ENCODE data around the gene PIAS1. TPM values are rescaled to one million over a fixed set of nuclear protein-coding genes. Genes with fewer than 3 reads are reported as not detected.

Gene PIAS1
- total RNA-seq, 1 donor from 2014 or later, result 29.4 TPM

GRCh38 chr15:68203956-68204355 is 149.8 kb downstream of the PIAS1 start:
- no peaks in the 10 kb centered on the region for H3K9me3 Mint-ChIP-seq

GRCh38 chr15:68204361-68204760 is 150.2 kb downstream of the PIAS1 start:
- Mint-ChIP-seq H3K36me3 (ENCODE audit: low read depth) (peaks cover 18% of the 10 kb centered on the region), H3K27me3 (no peaks in the 10 kb centered on the region), H3K9me3 (no peaks in the 10 kb centered on the region), H3K4me1 (peaks cover 35% of the 10 kb centered on the region), H3K4me3 (peak overlapping the region; percentile 73), H3K27ac (peak overlapping the region; percentile 79)
- intact Hi-C loops (cut with micrococcal nuclease), result no loop called here
- DNase-seq, result no peak

More at GRCh38 chr15:68203956-68204355, 149.8 kb downstream of the PIAS1 start:
- Mint-ChIP-seq H3K36me3 (ENCODE audit: low read depth) (peaks cover 18% of the 10 kb centered on the region), H3K4me1 (peaks cover 32% of the 10 kb centered on the region), H3K27ac (no peak overlapping the region), H3K4me3 (no peak overlapping the region), H3K27me3 (no peaks in the 10 kb centered on the region)
- intact Hi-C loops (cut with micrococcal nuclease), result no loop called here
- no peak for DNase-seq

- no peak for DNase-seq
- peaks cover 39% of the 10 kb centered on the region for H3K4me1 Mint-ChIP-seq
- H3K27me3 Mint-ChIP-seq, result no peaks in the 10 kb centered on the region
- H3K27ac Mint-ChIP-seq, result peak within 1 kb of the TSS; percentile 79
- H3K9me3 Mint-ChIP-seq, result no peaks in the 10 kb centered on the region
- peaks cover 18% of the 10 kb centered on the region for H3K36me3 Mint-ChIP-seq (ENCODE audit: low read depth)
- intact Hi-C loops (cut with micrococcal nuclease), result no loop called here
- H3K4me3 Mint-ChIP-seq, result peak within 1 kb of the TSS; percentile 73
These were observed 150.9 kb downstream of the PIAS1 start, which contains the start of gene CALML4 for GRCh38 chr15:68204776-68205557. Gene CALML4, minus strand, starts transcription at chr15:68205332. Its CDS starts 85 bp downstream, at chr15:68205247.

GRCh38 chr15:68205558-68205944 is 151.4 kb downstream of the PIAS1 start:
- H3K4me3 Mint-ChIP-seq, result peak overlapping the region; percentile 73
- H3K9me3 Mint-ChIP-seq, result no peaks in the 10 kb centered on the region
- peaks cover 43% of the 10 kb centered on the region for H3K4me1 Mint-ChIP-seq
- H3K27ac Mint-ChIP-seq, result peak overlapping the region; percentile 73
- peaks cover 18% of the 10 kb centered on the region for H3K36me3 Mint-ChIP-seq (ENCODE audit: low read depth)
- no peak for DNase-seq
- intact Hi-C loops (cut with micrococcal nuclease), result no loop called here
- no peaks in the 10 kb centered on the region for H3K27me3 Mint-ChIP-seq

- intact Hi-C loops (cut with micrococcal nuclease), result no loop called here
- Mint-ChIP-seq H3K36me3 (ENCODE audit: low read depth) (peaks cover 18% of the 10 kb centered on the region), H3K4me3 (peak overlapping the region; percentile 73), H3K9me3 (no peaks in the 10 kb centered on the region), H3K4me1 (peaks cover 43% of the 10 kb centered on the region), H3K27me3 (no peaks in the 10 kb centered on the region), H3K27ac (peak overlapping the region; percentile 73)
- peak; percentile 76 for DNase-seq
These were observed 151.9 kb downstream of the PIAS1 start for GRCh38 chr15:68205954-68206539.

- Mint-ChIP-seq H3K9me3 (no peaks in the 10 kb centered on the region), H3K4me1 (peaks cover 42% of the 10 kb centered on the region), H3K27me3 (no peaks in the 10 kb centered on the region), H3K4me3 (no peak overlapping the region), H3K27ac (peak overlapping the region; percentile 67), H3K36me3 (ENCODE audit: low read depth) (peaks cover 17% of the 10 kb centered on the region)
- intact Hi-C loops (cut with micrococcal nuclease), result no loop called here
- no peak for DNase-seq
These were observed 152.6 kb downstream of the PIAS1 start for GRCh38 chr15:68206711-68207151.

GRCh38 chr15:68207176-68207935 is 153.2 kb downstream of the PIAS1 start:
- Mint-ChIP-seq H3K27me3 (no peaks in the 10 kb centered on the region), H3K27ac (peak overlapping the region; percentile 67), H3K4me1 (peaks cover 41% of the 10 kb centered on the region), H3K9me3 (no peaks in the 10 kb centered on the region), H3K4me3 (no peak overlapping the region), H3K36me3 (ENCODE audit: low read depth) (peaks cover 16% of the 10 kb centered on the region)
- intact Hi-C loops (cut with micrococcal nuclease), result no loop called here
- DNase-seq, result no peak

GRCh38 chr15:68208136-68208535 is 154.0 kb downstream of the PIAS1 start:
- Mint-ChIP-seq H3K36me3 (ENCODE audit: low read depth) (peaks cover 14% of the 10 kb centered on the region), H3K27me3 (no peaks in the 10 kb centered on the region), H3K4me3 (peak overlapping the region; percentile 71), H3K4me1 (peaks cover 41% of the 10 kb centered on the region), H3K9me3 (no peaks in the 10 kb centered on the region), H3K27ac (peak overlapping the region; percentile 92)
- intact Hi-C loops (cut with micrococcal nuclease), result no loop called here
- DNase-seq, result no peak

GRCh38 chr15:68208636-68209240 is 154.6 kb downstream of the PIAS1 start:
- peak; percentile 74 for DNase-seq
- Mint-ChIP-seq H3K27ac (peak overlapping the region; percentile 93), H3K36me3 (ENCODE audit: low read depth) (peaks cover 14% of the 10 kb centered on the region), H3K9me3 (no peaks in the 10 kb centered on the region), H3K4me1 (peaks cover 36% of the 10 kb centered on the region), H3K27me3 (no peaks in the 10 kb centered on the region), H3K4me3 (peak overlapping the region; percentile 71)
- intact Hi-C loops (cut with micrococcal nuclease), result no loop called here

- Mint-ChIP-seq H3K4me1 (peaks cover 35% of the 10 kb centered on the region), H3K36me3 (ENCODE audit: low read depth) (peaks cover 15% of the 10 kb centered on the region), H3K27me3 (no peaks in the 10 kb centered on the region), H3K27ac (peak overlapping the region; percentile 93), H3K4me3 (peak overlapping the region; percentile 71), H3K9me3 (no peaks in the 10 kb centered on the region)
- intact Hi-C loops (cut with micrococcal nuclease), result no loop called here
- no peak for DNase-seq
These were observed 155.2 kb downstream of the PIAS1 start for GRCh38 chr15:68209272-68209671.

GRCh38 chr15:68209735-68210408 is 155.8 kb downstream of the PIAS1 start:
- intact Hi-C loops (cut with micrococcal nuclease), result no loop called here
- Mint-ChIP-seq H3K4me1 (peaks cover 30% of the 10 kb centered on the region), H3K36me3 (ENCODE audit: low read depth) (peaks cover 12% of the 10 kb centered on the region), H3K4me3 (peak overlapping the region; percentile 67), H3K27ac (peak overlapping the region; percentile 93), H3K9me3 (no peaks in the 10 kb centered on the region), H3K27me3 (no peaks in the 10 kb centered on the region)
- peak; percentile 80 for DNase-seq

GRCh38 chr15:68210409-68210756 is 156.3 kb downstream of the PIAS1 start:
- Mint-ChIP-seq H3K9me3 (no peaks in the 10 kb centered on the region), H3K4me3 (no peak overlapping the region), H3K27me3 (no peaks in the 10 kb centered on the region), H3K36me3 (ENCODE audit: low read depth) (peaks cover 13% of the 10 kb centered on the region), H3K27ac (peak overlapping the region; percentile 93), H3K4me1 (peaks cover 30% of the 10 kb centered on the region)
- no peak for DNase-seq
- intact Hi-C loops (cut with micrococcal nuclease), result no loop called here
